Measurements from ENCODE around the gene ATRNL1.
"Not testable (repeated sequence)": the region's sequence is repeated elsewhere in the genome, so short reads cannot be mapped to it uniquely, and the experiment has no call there.

ATRNL1 gene

GRCh38 chr10:115300080-115300479 is 206.9 kb downstream of the ATRNL1 start:
- CTCF ChIA-PET: no interaction called here
- POLR2A ChIA-PET: no interaction called here
- no peak for DNase-seq (ENCODE audit: extremely low spot score)
- no peak for TF ChIP-seq TARDBP (IDR thresholded peaks at IDR 0.05)
- no peak for TF ChIP-seq ZNF384 (IDR thresholded peaks at IDR 0.05)
- no peak for TF ChIP-seq FOXM1 (IDR thresholded peaks at IDR 0.05; ENCODE audit: borderline replicate concordance)
- no peak for TF ChIP-seq HDGF (IDR thresholded peaks at IDR 0.05; ENCODE audit: borderline replicate concordance)
- TF ChIP-seq ARNT (IDR thresholded peaks at IDR 0.05): no peak
- TF ChIP-seq BHLHE40 (IDR thresholded peaks at IDR 0.05; ENCODE audit: borderline replicate concordance): no peak
- no peak for TF ChIP-seq NFRKB (IDR thresholded peaks at IDR 0.05)
- no peak for TF ChIP-seq ELF4 (IDR thresholded peaks at IDR 0.05)
- no peak for TF ChIP-seq SUZ12 (IDR thresholded peaks at IDR 0.05)
- no peak for TF ChIP-seq L3MBTL2 (conservative IDR thresholded peaks at IDR 0.05)
- TF ChIP-seq FOXA1 (IDR thresholded peaks at IDR 0.05): no peak
- no peak for TF ChIP-seq FOXK2 (IDR thresholded peaks at IDR 0.05)
- TF ChIP-seq PKNOX1 (IDR thresholded peaks at IDR 0.05): no peak
- no peak for TF ChIP-seq CTBP1 (IDR thresholded peaks at IDR 0.05; ENCODE audit: borderline replicate concordance)
- no peak for TF ChIP-seq LEF1 (IDR thresholded peaks at IDR 0.05; ENCODE audit: borderline replicate concordance)
- no peak for TF ChIP-seq SP1 (IDR thresholded peaks at IDR 0.05)

- DNase-seq (ENCODE audit: extremely low spot score); POLR2A ChIA-PET; CTCF ChIA-PET: not testable (repeated sequence)
These were observed 226.5 kb downstream of the ATRNL1 start for GRCh38 chr10:115319669-115320068.

- ChIA-PET POLR2A (no interaction called here), CTCF (interaction anchor here (0.6 kb wide), 1 partner anchor 103 kb away, joined by 4 read pairs; no protein-coding TSS in a partner anchor)
- no peak for DNase-seq (ENCODE audit: extremely low spot score)
- TF ChIP-seq FOXA1 (IDR thresholded peaks at IDR 0.05) (no peak), SUZ12 (IDR thresholded peaks at IDR 0.05) (no peak), TARDBP (IDR thresholded peaks at IDR 0.05) (no peak), SP1 (IDR thresholded peaks at IDR 0.05) (no peak), BHLHE40 (IDR thresholded peaks at IDR 0.05; ENCODE audit: borderline replicate concordance) (no peak), HDGF (IDR thresholded peaks at IDR 0.05; ENCODE audit: borderline replicate concordance) (no peak), ARNT (IDR thresholded peaks at IDR 0.05) (no peak), PKNOX1 (IDR thresholded peaks at IDR 0.05) (no peak), NFRKB (IDR thresholded peaks at IDR 0.05) (no peak)
These were observed 228.2 kb downstream of the ATRNL1 start for GRCh38 chr10:115321360-115321759.

GRCh38 chr10:115328331-115328730 is 235.2 kb downstream of the ATRNL1 start:
- TF ChIP-seq HDGF (IDR thresholded peaks at IDR 0.05; ENCODE audit: borderline replicate concordance) (no peak), TARDBP (IDR thresholded peaks at IDR 0.05) (no peak), FOXM1 (IDR thresholded peaks at IDR 0.05; ENCODE audit: borderline replicate concordance) (no peak), ELF4 (IDR thresholded peaks at IDR 0.05) (no peak), SP1 (IDR thresholded peaks at IDR 0.05) (no peak), NFRKB (IDR thresholded peaks at IDR 0.05) (no peak), FOXA1 (IDR thresholded peaks at IDR 0.05) (no peak), BHLHE40 (IDR thresholded peaks at IDR 0.05; ENCODE audit: borderline replicate concordance) (no peak), ARNT (IDR thresholded peaks at IDR 0.05) (no peak), CTBP1 (IDR thresholded peaks at IDR 0.05; ENCODE audit: borderline replicate concordance) (no peak), PKNOX1 (IDR thresholded peaks at IDR 0.05) (no peak), ZNF384 (IDR thresholded peaks at IDR 0.05) (no peak), LEF1 (IDR thresholded peaks at IDR 0.05; ENCODE audit: borderline replicate concordance) (no peak), L3MBTL2 (conservative IDR thresholded peaks at IDR 0.05) (no peak), FOXK2 (IDR thresholded peaks at IDR 0.05) (no peak)
- DNase-seq (ENCODE audit: extremely low spot score): no peak
- POLR2A ChIA-PET: no interaction called here
- CTCF ChIA-PET: no interaction called here

- DNase-seq (ENCODE audit: extremely low spot score): no peak
- ChIA-PET CTCF (no interaction called here), POLR2A (no interaction called here)
- TF ChIP-seq PKNOX1 (IDR thresholded peaks at IDR 0.05) (no peak), FOXA1 (IDR thresholded peaks at IDR 0.05) (no peak)
These were observed 242.2 kb downstream of the ATRNL1 start for GRCh38 chr10:115335366-115335765.

GRCh38 chr10:115355162-115355760 is 262.1 kb downstream of the ATRNL1 start:
- TF ChIP-seq FOXK2 (IDR thresholded peaks at IDR 0.05) (no peak), ZNF384 (IDR thresholded peaks at IDR 0.05) (no peak), ARNT (IDR thresholded peaks at IDR 0.05) (no peak), HDGF (IDR thresholded peaks at IDR 0.05; ENCODE audit: borderline replicate concordance) (no peak), FOXM1 (IDR thresholded peaks at IDR 0.05; ENCODE audit: borderline replicate concordance) (no peak), CTBP1 (IDR thresholded peaks at IDR 0.05; ENCODE audit: borderline replicate concordance) (no peak), FOXA1 (IDR thresholded peaks at IDR 0.05) (no peak)
- DNase-seq (ENCODE audit: extremely low spot score): peak; percentile 68
- CTCF ChIA-PET: no interaction called here
- POLR2A ChIA-PET: no interaction called here

GRCh38 chr10:115367920-115368319 is 274.8 kb downstream of the ATRNL1 start:
- DNase-seq (ENCODE audit: extremely low spot score); CTCF ChIA-PET; POLR2A ChIA-PET: not testable (repeated sequence)
